ENCODE results near the gene GASK1A.

The GASK1A gene

DNA sequence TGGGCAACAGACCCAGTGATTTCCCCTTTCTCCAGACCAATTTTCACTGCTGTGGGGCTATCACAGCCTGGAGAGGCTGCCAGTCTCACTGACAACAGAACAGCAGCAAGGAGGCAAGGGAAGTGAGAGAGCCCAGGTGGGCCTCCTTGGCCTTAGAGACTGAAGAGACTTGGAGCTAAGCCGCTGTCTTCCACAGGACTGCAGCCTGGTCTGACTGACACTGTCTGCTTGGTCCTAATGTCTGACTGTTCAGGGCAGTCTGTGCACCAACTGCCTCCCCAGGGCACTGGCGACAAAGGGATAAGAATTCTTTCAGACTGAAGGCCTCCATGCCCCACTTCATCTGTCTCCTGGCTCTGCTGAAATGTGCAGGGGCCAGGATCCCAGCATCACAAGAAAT is 115.3 kb downstream of the GASK1A start:
- no peak overlapping the region for H2BK12ac ChIP-seq (ENCODE audit: low read length in 2 of 2)
- H3K79me1 ChIP-seq (replicated peaks; ENCODE audit: low read length, poor library complexity, severe bottlenecking) = peaks cover 32% of the 10 kb centered on the region
- H3K27me3 ChIP-seq (ENCODE audit: control insufficient read depth in 1 of 2, insufficient read depth in 1 of 2, low read length in 2 of 2) = no peaks in the 10 kb centered on the region
- no peak overlapping the region for H4K91ac ChIP-seq (ENCODE audit: low read length)
- H3K4ac ChIP-seq (ENCODE audit: low read depth in 1 of 2, low read length in 2 of 2) = no peak overlapping the region
- H3K36me3 ChIP-seq (ENCODE audit: control insufficient read depth in 1 of 2, insufficient read depth in 2 of 2, low read depth in 1 of 2, low read length in 2 of 2) = no peaks in the 10 kb centered on the region
- no peak overlapping the region for H2AK5ac ChIP-seq (ENCODE audit: low read length, severe bottlenecking)
- no peak overlapping the region for H3K27ac ChIP-seq (ENCODE audit: low read length, poor library complexity, severe bottlenecking)
- no peak overlapping the region for H2BK15ac ChIP-seq (ENCODE audit: low read depth, poor library complexity, severe bottlenecking)
- no peak overlapping the region for H2AFZ ChIP-seq (ENCODE audit: low read depth, low read length)
- no peak overlapping the region for H3K4me3 ChIP-seq (ENCODE audit: insufficient read depth in 1 of 2, low read depth in 1 of 2, low read length in 2 of 2)
- H3K18ac ChIP-seq (ENCODE audit: low read depth in 1 of 2, low read length in 2 of 2) = no peak overlapping the region
- H3K9me3 ChIP-seq (ENCODE audit: control insufficient read depth, low read length) = no peaks in the 10 kb centered on the region
- H3K14ac ChIP-seq (ENCODE audit: low read length in 2 of 2) = no peak overlapping the region
- H3K23ac ChIP-seq (ENCODE audit: low read length in 2 of 2) = no peak overlapping the region
- H3K4me2 ChIP-seq (ENCODE audit: low read length, poor library complexity, severe bottlenecking) = no peak overlapping the region
- no peaks in the 10 kb centered on the region for H3K4me1 ChIP-seq (ENCODE audit: control insufficient read depth, insufficient read depth, low read depth, low read length)
- 98% methylated on average over 2 of the region's 2 CpGs for WGBS
- no peak overlapping the region for H3K9ac ChIP-seq (ENCODE audit: low read length)
- H2BK5ac ChIP-seq (ENCODE audit: low read depth, low read length, poor library complexity, severe bottlenecking) = no peak overlapping the region
- no peak for DNase-seq
- H2BK120ac ChIP-seq (ENCODE audit: low read depth, low read length) = no peak overlapping the region
- no peak overlapping the region for H4K8ac ChIP-seq (ENCODE audit: low read length)

DNA sequence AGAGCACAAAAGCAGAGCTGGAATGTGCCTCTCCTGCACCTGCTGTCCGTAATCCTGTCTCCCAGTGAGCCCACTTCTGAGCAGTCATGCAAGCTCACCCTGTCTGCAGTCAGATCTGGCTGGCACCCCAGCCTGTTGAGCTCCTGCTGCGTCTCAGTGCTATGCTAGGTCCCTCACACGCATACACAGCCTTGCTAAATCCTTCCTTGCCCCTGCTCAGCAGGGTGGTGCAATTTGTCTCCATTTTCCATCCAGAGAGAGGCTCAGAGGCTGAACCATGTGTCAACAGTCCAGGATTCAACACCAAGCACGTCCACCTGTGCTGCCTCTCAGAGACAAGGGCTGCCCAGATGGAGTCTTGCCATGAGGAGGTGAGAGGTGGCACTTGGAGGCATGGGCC is 115.7 kb downstream of the GASK1A start:
- H2BK120ac ChIP-seq (ENCODE audit: low read depth, low read length) = no peak overlapping the region
- H3K27ac ChIP-seq (ENCODE audit: low read length, poor library complexity, severe bottlenecking) = no peak overlapping the region
- H3K23ac ChIP-seq (ENCODE audit: low read length in 2 of 2) = no peak overlapping the region
- no peak overlapping the region for H4K8ac ChIP-seq (ENCODE audit: low read length)
- peak overlapping the region in 1 of 2 experiments; percentile 13 for H3K4ac ChIP-seq (ENCODE audit: low read depth in 1 of 2, low read length in 2 of 2)
- no peak overlapping the region for H3K18ac ChIP-seq (ENCODE audit: low read depth in 1 of 2, low read length in 2 of 2)
- H2AFZ ChIP-seq (ENCODE audit: low read depth, low read length) = no peak overlapping the region
- H3K14ac ChIP-seq (ENCODE audit: low read length in 2 of 2) = peak overlapping the region in 1 of 2 experiments; percentile 82
- no peak overlapping the region for H2BK15ac ChIP-seq (ENCODE audit: low read depth, poor library complexity, severe bottlenecking)
- H2AK5ac ChIP-seq (ENCODE audit: low read length, severe bottlenecking) = no peak overlapping the region
- DNase-seq = no peak
- H3K4me3 ChIP-seq (ENCODE audit: insufficient read depth in 1 of 2, low read depth in 1 of 2, low read length in 2 of 2) = no peak overlapping the region
- H2BK12ac ChIP-seq (ENCODE audit: low read length in 2 of 2) = no peak overlapping the region
- no peaks in the 10 kb centered on the region for H3K27me3 ChIP-seq (ENCODE audit: control insufficient read depth in 1 of 2, insufficient read depth in 1 of 2, low read length in 2 of 2)
- no peak overlapping the region for H2BK5ac ChIP-seq (ENCODE audit: low read depth, low read length, poor library complexity, severe bottlenecking)
- 81% methylated on average over 4 of the region's 4 CpGs for WGBS
- no peak overlapping the region for H3K9ac ChIP-seq (ENCODE audit: low read length)
- peaks cover 33% of the 10 kb centered on the region for H3K79me1 ChIP-seq (replicated peaks; ENCODE audit: low read length, poor library complexity, severe bottlenecking)
- no peaks in the 10 kb centered on the region for H3K36me3 ChIP-seq (ENCODE audit: control insufficient read depth in 1 of 2, insufficient read depth in 2 of 2, low read depth in 1 of 2, low read length in 2 of 2)
- no peak overlapping the region for H3K4me2 ChIP-seq (ENCODE audit: low read length, poor library complexity, severe bottlenecking)
- no peaks in the 10 kb centered on the region for H3K9me3 ChIP-seq (ENCODE audit: control insufficient read depth, low read length)
- H3K4me1 ChIP-seq (ENCODE audit: control insufficient read depth, insufficient read depth, low read depth, low read length) = no peaks in the 10 kb centered on the region
- H4K91ac ChIP-seq (ENCODE audit: low read length) = no peak overlapping the region

DNA sequence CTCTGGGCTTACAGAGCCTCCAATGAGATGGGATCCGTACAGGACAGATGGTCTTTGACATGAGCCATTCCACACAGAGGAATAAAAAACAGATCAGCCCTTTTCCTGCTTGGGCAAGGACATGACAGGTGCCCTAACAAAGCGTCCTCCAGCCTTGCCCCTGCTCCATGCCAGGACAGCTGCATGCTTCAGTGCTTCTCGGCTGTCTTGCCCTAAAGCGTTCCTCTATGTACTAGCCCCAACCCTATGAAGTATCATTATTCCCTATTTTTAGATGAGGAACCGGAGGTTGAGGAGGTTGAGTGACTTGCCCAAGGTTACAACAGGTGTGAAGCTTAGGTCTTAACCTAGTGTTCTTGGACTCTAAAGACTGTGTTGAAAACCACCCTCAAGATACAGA is 116.3 kb downstream of the GASK1A start:
- Histone ChIP-seq H3K79me1 (replicated peaks; ENCODE audit: low read length, poor library complexity, severe bottlenecking) (peaks cover 33% of the 10 kb centered on the region), H2BK15ac (ENCODE audit: low read depth, poor library complexity, severe bottlenecking) (no peak overlapping the region), H2BK120ac (ENCODE audit: low read depth, low read length) (no peak overlapping the region), H3K4me2 (ENCODE audit: low read length, poor library complexity, severe bottlenecking) (no peak overlapping the region), H2BK5ac (ENCODE audit: low read depth, low read length, poor library complexity, severe bottlenecking) (no peak overlapping the region), H4K91ac (ENCODE audit: low read length) (no peak overlapping the region), H3K9me3 (ENCODE audit: control insufficient read depth, low read length) (no peaks in the 10 kb centered on the region), H3K4me3 (ENCODE audit: insufficient read depth in 1 of 2, low read depth in 1 of 2, low read length in 2 of 2) (no peak overlapping the region), H3K23ac (ENCODE audit: low read length in 2 of 2) (peak overlapping the region in 1 of 2 experiments; percentile 1), H3K36me3 (ENCODE audit: control insufficient read depth in 1 of 2, insufficient read depth in 2 of 2, low read depth in 1 of 2, low read length in 2 of 2) (no peaks in the 10 kb centered on the region), H2BK12ac (ENCODE audit: low read length in 2 of 2) (no peak overlapping the region), H3K27me3 (ENCODE audit: control insufficient read depth in 1 of 2, insufficient read depth in 1 of 2, low read length in 2 of 2) (no peaks in the 10 kb centered on the region), H3K18ac (ENCODE audit: low read depth in 1 of 2, low read length in 2 of 2) (no peak overlapping the region), H3K4me1 (ENCODE audit: control insufficient read depth, insufficient read depth, low read depth, low read length) (no peaks in the 10 kb centered on the region), H3K4ac (ENCODE audit: low read depth in 1 of 2, low read length in 2 of 2) (no peak overlapping the region), H2AFZ (ENCODE audit: low read depth, low read length) (no peak overlapping the region), H2AK5ac (ENCODE audit: low read length, severe bottlenecking) (no peak overlapping the region), H3K14ac (ENCODE audit: low read length in 2 of 2) (no peak overlapping the region), H3K9ac (ENCODE audit: low read length) (no peak overlapping the region), H3K27ac (ENCODE audit: low read length, poor library complexity, severe bottlenecking) (no peak overlapping the region), H4K8ac (ENCODE audit: low read length) (no peak overlapping the region)
- DNase-seq = no peak
- 98% methylated on average over 2 of the region's 5 CpGs for WGBS

DNA sequence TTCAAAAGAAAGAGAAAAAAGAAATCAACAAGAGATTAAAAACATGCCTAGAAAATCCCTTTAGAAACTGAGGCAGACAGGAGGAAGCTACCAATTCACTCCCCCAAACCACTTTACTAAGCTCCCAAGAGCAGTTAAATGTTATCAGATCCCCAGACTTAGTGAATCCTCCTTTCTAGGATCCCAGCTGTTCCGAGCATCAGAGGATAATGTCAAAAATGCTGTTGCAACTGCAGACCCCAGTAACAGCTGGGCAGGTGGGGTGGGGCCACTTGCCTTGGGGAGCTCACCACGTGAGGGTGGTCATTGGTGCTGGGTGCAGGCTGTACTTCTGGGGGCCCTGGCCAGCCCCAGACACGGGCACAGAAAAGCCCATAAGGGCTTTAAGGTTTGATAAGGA is 117.7 kb downstream of the GASK1A start:
- H3K9me3 ChIP-seq (ENCODE audit: control insufficient read depth, low read length) = no peaks in the 10 kb centered on the region
- no peak for DNase-seq

More for the DNA sequence above, 117.7 kb downstream of the GASK1A start:
- Histone ChIP-seq H3K27ac (ENCODE audit: low read length, poor library complexity, severe bottlenecking) (no peak overlapping the region), H2BK15ac (ENCODE audit: low read depth, poor library complexity, severe bottlenecking) (no peak overlapping the region), H3K23ac (ENCODE audit: low read length in 2 of 2) (no peak overlapping the region), H2AK5ac (ENCODE audit: low read length, severe bottlenecking) (no peak overlapping the region), H3K4ac (ENCODE audit: low read depth in 1 of 2, low read length in 2 of 2) (no peak overlapping the region), H2BK12ac (ENCODE audit: low read length in 2 of 2) (no peak overlapping the region), H3K27me3 (ENCODE audit: control insufficient read depth in 1 of 2, insufficient read depth in 1 of 2, low read length in 2 of 2) (no peaks in the 10 kb centered on the region), H3K36me3 (ENCODE audit: control insufficient read depth in 1 of 2, insufficient read depth in 2 of 2, low read depth in 1 of 2, low read length in 2 of 2) (no peaks in the 10 kb centered on the region), H4K8ac (ENCODE audit: low read length) (no peak overlapping the region), H3K79me1 (replicated peaks; ENCODE audit: low read length, poor library complexity, severe bottlenecking) (peaks cover 37% of the 10 kb centered on the region), H3K18ac (ENCODE audit: low read depth in 1 of 2, low read length in 2 of 2) (no peak overlapping the region), H3K4me1 (ENCODE audit: control insufficient read depth, insufficient read depth, low read depth, low read length) (no peaks in the 10 kb centered on the region), H2AFZ (ENCODE audit: low read depth, low read length) (no peak overlapping the region), H3K14ac (ENCODE audit: low read length in 2 of 2) (no peak overlapping the region), H2BK120ac (ENCODE audit: low read depth, low read length) (no peak overlapping the region), H2BK5ac (ENCODE audit: low read depth, low read length, poor library complexity, severe bottlenecking) (no peak overlapping the region), H3K4me2 (ENCODE audit: low read length, poor library complexity, severe bottlenecking) (no peak overlapping the region), H3K9ac (ENCODE audit: low read length) (no peak overlapping the region), H4K91ac (ENCODE audit: low read length) (no peak overlapping the region), H3K4me3 (ENCODE audit: insufficient read depth in 1 of 2, low read depth in 1 of 2, low read length in 2 of 2) (no peak overlapping the region)
- 67% methylated on average over 3 of the region's 3 CpGs for whole genome bisulfite sequencing
